HEK293 (cell line): ENCODE measurements around the gene KYAT1.
"Not testable (repeated sequence)": the region's sequence is repeated elsewhere in the genome, so short reads cannot be mapped to it uniquely, and the experiment has no call there.

Experiments used
- CTCF ChIA-PET: fragments of 350-600 bp; formaldehyde crosslinking; extraction: SDS; loops from one replicate; lab custom pipeline; 2021; ENCODE audit warnings: antibody characterized with exemption; lab: Yijun Ruan, JAX
- POLR2A ChIA-PET: fragments of 300-600 bp; formaldehyde crosslinking; extraction: SDS; loops from one replicate; lab custom pipeline; 2020; ENCODE audit warnings: antibody characterized with exemption, inconsistent platforms; lab: Yijun Ruan, JAX
- H3K27ac ChIP-seq: fragments of 200-500 bp; sonication (Bioruptor generic); 2 replicates; pipeline ENCODE4 v1.5.1; 2014; ENCODE audit warnings: low read depth, low read length, control low read depth, inconsistent platforms; ENCODE audit errors: extremely low read depth
- H3K36me3 ChIP-seq, 2 experiments: fragments of 200-500 bp in 1 of 2; sonication (Bioruptor generic) in 1 of 2; 1 replicate in 1 of 2; 2 replicates in 1 of 2; pipeline ENCODE4 v1.5.1; 2014 to 2017; ENCODE audit warnings: inconsistent platforms in 2 of 2, low read length in 2 of 2; ENCODE audit not compliant: control insufficient read depth in 2 of 2, insufficient read depth in 1 of 2
- H3K4me1 ChIP-seq: fragments of 200-500 bp; sonication (Bioruptor generic); 2 replicates; pipeline ENCODE4 v1.5.1; 2014; ENCODE audit warnings: mild to moderate bottlenecking, low read length, inconsistent platforms; ENCODE audit not compliant: control insufficient read depth, insufficient read depth
- H3K4me3 ChIP-seq: 2 replicates; pipeline ENCODE4 v1.5.1; 2011; ENCODE audit warnings: low read depth, mild to moderate bottlenecking, control low read depth, low read length, moderate library complexity
- H3K9me3 ChIP-seq: fragments of 200-500 bp; sonication (Bioruptor generic); 2 replicates; pipeline ENCODE4 v1.5.1; 2014; ENCODE audit warnings: low read depth, low read length, inconsistent platforms; ENCODE audit not compliant: control insufficient read depth, insufficient read depth
- GLI4 ChIP-seq: fragments of 450-650 bp; formaldehyde crosslinking; IDR thresholded peaks from 2 replicates; pipeline ENCODE4 v1.5.1; 2016; ENCODE audit warnings: missing biosample characterization, missing genetic modification characterization
- MZF1 ChIP-seq: fragments of 450-650 bp; formaldehyde crosslinking; IDR thresholded peaks from 2 replicates; pipeline ENCODE4 v1.5.1; 2017; ENCODE audit warnings: missing biosample characterization, missing genetic modification characterization, borderline replicate concordance
- REST ChIP-seq: fragments of 450-650 bp; formaldehyde crosslinking; IDR thresholded peaks from 2 replicates; pipeline ENCODE4 v1.5.1; 2016; ENCODE audit warnings: missing biosample characterization, missing genetic modification characterization
- SETDB1 ChIP-seq: IDR thresholded peaks from one replicate; pipeline ENCODE4 v1.6.1; 2017; ENCODE audit warnings: mild to moderate bottlenecking, low read length, moderate library complexity, mixed read lengths; ENCODE audit not compliant: insufficient read length
- SP2 ChIP-seq: fragments of 450-650 bp; formaldehyde crosslinking; IDR thresholded peaks from 2 replicates; pipeline ENCODE4 v1.5.1; 2016; ENCODE audit warnings: missing biosample characterization, missing genetic modification characterization
- ZNF132 ChIP-seq: fragments of 450-650 bp; formaldehyde crosslinking; IDR thresholded peaks from 2 replicates; pipeline ENCODE4 v1.5.1; 2017; ENCODE audit warnings: missing biosample characterization, missing genetic modification characterization, borderline replicate concordance
- ZNF169 ChIP-seq: fragments of 450-650 bp; formaldehyde crosslinking; IDR thresholded peaks from 2 replicates; pipeline ENCODE4 v1.5.1; 2016; ENCODE audit warnings: missing biosample characterization, missing genetic modification characterization
- ZNF18 ChIP-seq: fragments of 450-650 bp; formaldehyde crosslinking; IDR thresholded peaks from 2 replicates; pipeline ENCODE4 v1.5.1; 2016; ENCODE audit warnings: missing biosample characterization, missing genetic modification characterization
- ZNF292 ChIP-seq: fragments of 450-650 bp; formaldehyde crosslinking; IDR thresholded peaks from 2 replicates; pipeline ENCODE4 v1.5.1; 2016; ENCODE audit warnings: low read depth, missing biosample characterization, missing genetic modification characterization, borderline replicate concordance
- ZNF473 ChIP-seq: fragments of 450-650 bp; formaldehyde crosslinking; IDR thresholded peaks from 2 replicates; pipeline ENCODE4 v1.5.1; 2017; ENCODE audit warnings: missing biosample characterization, missing genetic modification characterization
- ZNF596 ChIP-seq: fragments of 450-650 bp; IDR thresholded peaks from 2 replicates; pipeline ENCODE4 v1.5.0; 2018; ENCODE audit warnings: missing biosample characterization, mild to moderate bottlenecking, missing genetic modification characterization, moderate library complexity
- ZNF645 ChIP-seq: fragments of 450-650 bp; formaldehyde crosslinking; IDR thresholded peaks from 2 replicates; pipeline ENCODE4; 2016; ENCODE audit warnings: missing biosample characterization, missing genetic modification characterization
- ZNF654 ChIP-seq: fragments of 450-650 bp; formaldehyde crosslinking; IDR thresholded peaks from 2 replicates; pipeline ENCODE4 v1.5.1; 2016; ENCODE audit warnings: low read depth, missing biosample characterization, missing genetic modification characterization
- ZNF701 ChIP-seq: fragments of 450-650 bp; formaldehyde crosslinking; IDR thresholded peaks from 2 replicates; pipeline ENCODE4 v1.5.1; 2016; ENCODE audit warnings: missing biosample characterization, missing genetic modification characterization

Gene KYAT1

GRCh38 chr9:128852646-128853045 lies 29.1 kb downstream of the KYAT1 start:
- H3K4me3 ChIP-seq, POLR2A ChIA-PET, H3K36me3 ChIP-seq, H3K4me1 ChIP-seq, H3K27ac ChIP-seq, H3K9me3 ChIP-seq: not testable (repeated sequence)
- CTCF ChIA-PET: interaction anchor here (0.6 to 2.5 kb wide), 13 partner anchors 9 to 441 kb away, joined by 3 to 26 read pairs (median 3); no protein-coding TSS in a partner anchor

- CTCF ChIA-PET: interaction anchor here (0.6 to 2.5 kb wide), 15 partner anchors 10 to 441 kb away, joined by 3 to 26 read pairs (median 3); no protein-coding TSS in a partner anchor
- peak; percentile 34; the same call in 1 of the 2 replicates for TF ChIP-seq REST
- TF ChIP-seq MZF1 (tag by site-specific recombination): peak; percentile 82; the same call in 1 of the 2 replicates
- TF ChIP-seq ZNF654 (tag by site-specific recombination): peak; percentile 44
- TF ChIP-seq, all 188 proteins: peak for 3; not testable (repeated sequence) for 185
- not testable (repeated sequence) for H3K4me3 ChIP-seq, H3K4me1 ChIP-seq, H3K36me3 ChIP-seq, H3K27ac ChIP-seq, H3K9me3 ChIP-seq
- POLR2A ChIA-PET: interaction anchor here (0.9 kb wide), 1 partner anchor 76 kb away, joined by 3 read pairs; no protein-coding TSS in a partner anchor
Observed at GRCh38 chr9:128851779-128852600, 29.8 kb downstream of the KYAT1 start.

- POLR2A ChIA-PET, H3K4me3 ChIP-seq, H3K4me1 ChIP-seq, H3K36me3 ChIP-seq, H3K27ac ChIP-seq, H3K9me3 ChIP-seq: not testable (repeated sequence)
- CTCF ChIA-PET: interaction anchor here (0.7 to 2.0 kb wide), 3 partner anchors 29 to 394 kb away, joined by 3 to 26 read pairs (median 4); no protein-coding TSS in a partner anchor
Observed at GRCh38 chr9:128851024-128851423, 30.7 kb downstream of the KYAT1 start.

- no peak for TF ChIP-seq GLI4 (tag by site-specific recombination)
- no peak for TF ChIP-seq ZNF132 (tag by site-specific recombination)
- TF ChIP-seq SETDB1: peak; percentile 39
- Histone ChIP-seq H3K27ac (no peak overlapping the region), H3K9me3 (no peaks in the 10 kb centered on the region), H3K4me3 (no peak overlapping the region), H3K4me1 (no peaks in the 10 kb centered on the region), H3K36me3 (no peaks in the 10 kb centered on the region)
- ChIA-PET CTCF (interaction anchor here (0.7 to 1.0 kb wide), 2 partner anchors 30 to 80 kb away, joined by 3 read pairs; no protein-coding TSS in a partner anchor), POLR2A (no interaction called here)
Observed at GRCh38 chr9:128847803-128848202, 33.9 kb downstream of the KYAT1 start.

- Histone ChIP-seq H3K36me3 (peaks cover 0 to 5% of the 10 kb centered on the region in 2 experiments; a peak in 2 of 3 replicates), H3K4me3 (no peak overlapping the region), H3K4me1 (no peaks in the 10 kb centered on the region), H3K27ac (no peak overlapping the region), H3K9me3 (no peaks in the 10 kb centered on the region)
- CTCF ChIA-PET: interaction anchor here (0.6 to 1.1 kb wide), 2 partner anchors 19 to 81 kb away, joined by 3 read pairs; no protein-coding TSS in a partner anchor
- POLR2A ChIA-PET: interaction anchor here (0.7 to 1.0 kb wide), 3 partner anchors 17 to 122 kb away, joined by 3 to 10 read pairs (median 10); partner anchors contain the start of gene SPOUT1
- TF ChIP-seq ZNF473 (tag by site-specific recombination) (no peak), ZNF645 (tag by site-specific recombination) (no peak), ZNF169 (tag by site-specific recombination) (no peak), ZNF292 (no peak), SP2 (tag by site-specific recombination) (no peak), ZNF701 (no peak), ZNF596 (tag by site-specific recombination) (no peak), ZNF18 (tag by site-specific recombination) (no peak)
Observed at GRCh38 chr9:128846680-128847030, 35.1 kb downstream of the KYAT1 start.
